Measurements from ENCODE around the gene PTGES3.

The PTGES3 gene

DNA sequence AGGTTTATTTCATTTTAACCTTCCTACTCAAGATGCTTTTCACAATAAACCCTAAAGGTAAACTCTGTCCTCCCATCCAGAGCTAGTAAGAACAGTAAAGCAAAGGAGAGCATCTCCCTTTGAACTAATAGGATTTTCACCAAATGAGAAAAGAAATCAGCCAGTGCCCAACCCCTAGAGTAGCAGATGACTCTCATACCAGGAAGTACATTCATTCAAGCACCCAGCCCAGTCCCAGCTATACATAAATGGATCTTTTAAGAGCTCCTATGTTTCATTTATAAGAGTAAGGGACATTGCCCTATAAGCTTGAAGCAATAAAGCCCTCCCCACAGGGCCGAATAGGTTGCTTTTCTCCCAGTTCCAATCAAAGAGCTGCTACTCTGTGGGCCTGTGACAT, 65.5 kb downstream of the PTGES3 start:
- no peak for DNase-seq

DNA sequence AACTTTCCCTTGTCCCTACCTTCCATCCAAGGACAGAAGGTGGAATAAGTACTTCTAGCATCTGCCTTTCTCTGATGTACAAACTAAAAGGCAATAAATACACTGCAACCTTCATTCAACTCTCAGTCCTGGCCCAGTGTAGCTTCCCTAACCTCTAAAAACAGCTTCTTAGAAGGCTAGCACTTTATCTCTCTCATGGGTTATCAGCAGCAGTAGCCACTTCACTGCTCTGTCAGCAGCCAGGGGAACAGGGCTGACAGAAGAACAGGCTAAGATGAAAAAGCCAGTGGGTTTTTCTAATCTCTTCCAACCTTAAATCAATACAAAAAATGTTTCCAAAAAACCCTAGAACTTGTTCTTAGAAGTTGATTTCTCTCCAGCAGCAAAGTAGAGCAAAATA, 71.2 kb downstream of the PTGES3 start:
- no peak for DNase-seq

DNA sequence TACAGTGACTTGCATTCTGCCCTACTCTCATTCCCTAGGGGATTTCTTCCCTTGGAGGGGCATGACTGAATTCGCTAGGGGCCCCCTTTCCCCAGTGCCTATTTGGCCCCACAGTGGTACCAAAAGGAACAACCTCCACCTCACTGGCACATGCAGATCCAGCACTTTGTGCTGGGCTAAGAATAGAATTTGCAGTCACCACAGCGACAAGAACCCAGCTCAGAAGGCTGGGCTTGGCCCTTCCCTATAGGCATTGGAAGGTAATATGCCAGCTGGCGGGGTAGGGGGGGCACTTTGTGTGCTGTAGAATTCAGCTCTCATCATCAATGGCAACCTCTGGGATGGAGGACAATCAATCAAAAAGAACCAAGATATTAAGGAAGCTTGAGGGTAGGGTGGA, 71.8 kb downstream of the PTGES3 start:
- no peak for DNase-seq

DNA sequence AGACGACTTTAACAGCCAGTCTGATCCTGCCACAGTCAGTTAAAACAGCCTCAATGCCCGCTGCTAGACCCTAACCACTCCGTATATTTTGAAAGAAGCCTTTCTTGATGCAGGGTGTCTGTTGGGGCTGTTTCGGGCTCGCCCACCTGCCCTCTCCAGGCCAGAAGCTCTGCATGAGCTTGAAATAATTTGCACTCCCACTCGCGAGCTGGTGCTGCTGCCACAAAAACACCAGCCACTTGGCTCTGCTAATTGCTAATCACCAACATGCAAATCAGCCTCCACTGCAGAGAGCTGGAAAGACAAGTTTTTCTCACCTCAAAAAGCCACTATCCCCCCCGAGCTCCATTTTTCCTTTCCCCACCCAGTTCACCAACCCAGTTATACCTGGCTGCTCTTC, 73.5 kb downstream of the PTGES3 start:
- DNase-seq = no peak

Measured in EL (cell line).